ENCODE data around the gene FAXDC2. TPM values are rescaled to one million over a fixed set of nuclear protein-coding genes. Genes with fewer than 3 reads are reported as not detected.

The FAXDC2 gene
- total and polyA plus RNA-seq, 2 of the 8 experiments (the other 6 are each of a cell fraction or from before 2014, with no cell fraction given): 3.7 to 5.9 TPM

- TF ChIP-seq SIN3A (conservative IDR thresholded peaks at IDR 0.05 in 1 of 2, IDR thresholded peaks at IDR 0.05 in 1 of 2; ENCODE audit: low read depth in 1 of 2, low read length in 2 of 2) (no peak), CBX5 (IDR thresholded peaks at IDR 0.05; ENCODE audit: low read depth, low read length) (no peak)
Observed at GRCh38 chr5:154837009-154837901, 13.1 kb downstream of the FAXDC2 start (continued).
